Body of pancreas (tissue), 4 donors: Measurements from ENCODE around the gene TBX19. TPM values are rescaled to one million over a fixed set of nuclear protein-coding genes. Genes with fewer than 3 reads are reported as not detected.

Experiments used
- ATAC-seq: fragments of 150-250 bp; one replicate; pipeline ENCODE4 v1.9.1; 2016
- DNase-seq, 4 donors: peaks; one replicate each; pipeline ENCODE4 v3.0.0-alpha.2; 2019
- H3K27ac ChIP-seq, 4 donors: fragments of 200-600 bp; sonication (generic); 1 replicate in 3 of 4; 2 replicates in 1 of 4; pipeline versions ENCODE4 v1.5.1 to v1.6.1; 2016 to 2019; ENCODE audit warnings: mild to moderate bottlenecking in 1 of 4, mixed read lengths in 1 of 4, moderate library complexity in 1 of 4
- H3K27me3 ChIP-seq, 2 donors: fragments of 200-600 bp; sonication (generic); one replicate each; pipeline ENCODE4 v1.6.0; 2016; ENCODE audit warnings: mild to moderate bottlenecking in 1 of 2
- H3K36me3 ChIP-seq, 2 donors: fragments of 200-600 bp; sonication (generic); replicated peaks in 1 of 2; 2 replicates each; pipeline ENCODE4 v1.5.1; 2016; ENCODE audit warnings: low read depth in 2 of 2; ENCODE audit not compliant: insufficient read depth in 1 of 2
- H3K4me1 ChIP-seq: fragments of 200-600 bp; sonication (generic); one replicate; pipeline ENCODE4 v1.6.0; 2016
- H3K4me3 ChIP-seq, 2 donors: fragments of 200-600 bp; sonication (generic); 1 replicate in 1 of 2; 2 replicates in 1 of 2; pipeline ENCODE4 v1.5.1; 2016 to 2019
- H3K9me3 ChIP-seq, 3 donors: fragments of 200-600 bp; sonication (generic); 1 replicate in 2 of 3; 2 replicates in 1 of 3; pipeline ENCODE4 v1.5.1; 2016
- POLR2A ChIP-seq, 3 donors: fragments of 450-650 bp; IDR thresholded peaks; one replicate each; pipeline ENCODE4 v1.6.1; 2016; ENCODE audit warnings: antibody characterized with exemption in 3 of 3, mild to moderate bottlenecking in 2 of 3
- WGBS, 2 donors: methylation state at CpG; one replicate each; pipeline ENCODE4 v1.1.5; 2017; 5-methylcytosine and 5-hydroxymethylcytosine counted together
- intact Hi-C: fragments of 100-400 bp; cut with DNase I; formaldehyde crosslinking; loops from one replicate; pipeline ENCODE4 v1.15.1; 2023
- total RNA-seq, 2 donors: library from RNA; depleted of rRNA; stranded (reverse); fragments of >200 nt; gene quantifications; one replicate each; pipeline ENCODE4 v1.1.0, GENCODE V29; 2016
- TF ChIP-seq, protein P1 (sequence below), 7 experiments: fragments of 450-650 bp in 4 of 7; fragments of 200-600 bp in 3 of 7; sonication (generic) in 3 of 7; IDR thresholded peaks; one replicate each; pipeline ENCODE4 v1.5.1; 2016 to 2019; ENCODE audit warnings: antibody characterized with exemption in 7 of 7

Gene TBX19
- total RNA-seq, 2 donors from 2014 or later, result 0.78 to 2.0 TPM

DNA sequence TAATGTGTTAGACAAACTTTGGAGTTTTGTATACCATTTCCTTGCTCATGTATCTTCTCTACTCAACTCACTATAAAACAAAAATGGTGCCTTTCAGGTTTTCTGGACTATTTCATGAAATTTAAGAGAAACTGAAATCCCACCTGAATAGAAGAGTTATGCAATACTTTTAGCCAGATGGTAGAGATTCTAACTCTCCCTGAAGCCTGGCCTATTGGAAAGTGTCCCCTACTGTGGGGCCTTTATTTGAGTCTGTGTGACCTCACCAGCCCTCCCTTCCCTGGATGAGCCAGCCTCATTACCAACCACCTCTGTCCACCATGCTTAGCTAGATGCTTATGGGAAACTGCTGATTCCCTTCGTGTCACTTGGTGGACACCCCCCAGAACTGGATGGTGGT, 35.5 kb downstream of the TBX19 start:
- intact Hi-C loops, result no loop called here
- no peak for DNase-seq
- H3K27me3 ChIP-seq, result no peaks in the 10 kb centered on the region
- no peaks in the 10 kb centered on the region for H3K36me3 ChIP-seq
- no peak overlapping the region for H3K27ac ChIP-seq
- H3K9me3 ChIP-seq, result no peaks in the 10 kb centered on the region
- no peak overlapping the region for H3K4me3 ChIP-seq
- H3K4me1 ChIP-seq, result no peaks in the 10 kb centered on the region
- TF ChIP-seq, protein P1, sequence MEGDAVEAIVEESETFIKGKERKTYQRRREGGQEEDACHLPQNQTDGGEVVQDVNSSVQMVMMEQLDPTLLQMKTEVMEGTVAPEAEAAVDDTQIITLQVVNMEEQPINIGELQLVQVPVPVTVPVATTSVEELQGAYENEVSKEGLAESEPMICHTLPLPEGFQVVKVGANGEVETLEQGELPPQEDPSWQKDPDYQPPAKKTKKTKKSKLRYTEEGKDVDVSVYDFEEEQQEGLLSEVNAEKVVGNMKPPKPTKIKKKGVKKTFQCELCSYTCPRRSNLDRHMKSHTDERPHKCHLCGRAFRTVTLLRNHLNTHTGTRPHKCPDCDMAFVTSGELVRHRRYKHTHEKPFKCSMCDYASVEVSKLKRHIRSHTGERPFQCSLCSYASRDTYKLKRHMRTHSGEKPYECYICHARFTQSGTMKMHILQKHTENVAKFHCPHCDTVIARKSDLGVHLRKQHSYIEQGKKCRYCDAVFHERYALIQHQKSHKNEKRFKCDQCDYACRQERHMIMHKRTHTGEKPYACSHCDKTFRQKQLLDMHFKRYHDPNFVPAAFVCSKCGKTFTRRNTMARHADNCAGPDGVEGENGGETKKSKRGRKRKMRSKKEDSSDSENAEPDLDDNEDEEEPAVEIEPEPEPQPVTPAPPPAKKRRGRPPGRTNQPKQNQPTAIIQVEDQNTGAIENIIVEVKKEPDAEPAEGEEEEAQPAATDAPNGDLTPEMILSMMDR (IDR thresholded peaks at IDR 0.05), result no peak
- no peak for TF ChIP-seq POLR2A (IDR thresholded peaks at IDR 0.05)
- no peak for ATAC-seq
- WGBS, 2 donors, result 90 to 91% methylated on average over 1 of the region's 1 CpG

- H3K27me3 ChIP-seq, result no peaks in the 10 kb centered on the region
- H3K4me1 ChIP-seq, result no peaks in the 10 kb centered on the region
- DNase-seq, result no peak
- no peaks in the 10 kb centered on the region for H3K36me3 ChIP-seq
- intact Hi-C loops, result no loop called here
- WGBS, 2 donors, result 91% methylated on average over 4 of the region's 4 CpGs
- TF ChIP-seq POLR2A (IDR thresholded peaks at IDR 0.05), result no peak
- TF ChIP-seq, protein P1 (IDR thresholded peaks at IDR 0.05), result no peak
- no peaks in the 10 kb centered on the region for H3K9me3 ChIP-seq
- no peak overlapping the region for H3K27ac ChIP-seq
- H3K4me3 ChIP-seq, result no peak overlapping the region
- ATAC-seq, result no peak
These were observed 36.6 kb downstream of the TBX19 start for GRCh38 chr1:168317309-168317708.

GRCh38 chr1:168319691-168320090, 39.0 kb downstream of the TBX19 start:
- Histone ChIP-seq H3K4me1 (no peaks in the 10 kb centered on the region), H3K9me3 (no peaks in the 10 kb centered on the region), H3K27ac (no peak overlapping the region), H3K36me3 (no peaks in the 10 kb centered on the region), H3K27me3 (no peaks in the 10 kb centered on the region), H3K4me3 (no peak overlapping the region)
- no peak for ATAC-seq
- intact Hi-C loops, result no loop called here
- no peak for DNase-seq
- WGBS, 2 donors, result 77 to 81% methylated on average over 8 of the region's 8 CpGs
- no peak for TF ChIP-seq POLR2A (IDR thresholded peaks at IDR 0.05)
- TF ChIP-seq, protein P1 (IDR thresholded peaks at IDR 0.05), result no peak

DNA sequence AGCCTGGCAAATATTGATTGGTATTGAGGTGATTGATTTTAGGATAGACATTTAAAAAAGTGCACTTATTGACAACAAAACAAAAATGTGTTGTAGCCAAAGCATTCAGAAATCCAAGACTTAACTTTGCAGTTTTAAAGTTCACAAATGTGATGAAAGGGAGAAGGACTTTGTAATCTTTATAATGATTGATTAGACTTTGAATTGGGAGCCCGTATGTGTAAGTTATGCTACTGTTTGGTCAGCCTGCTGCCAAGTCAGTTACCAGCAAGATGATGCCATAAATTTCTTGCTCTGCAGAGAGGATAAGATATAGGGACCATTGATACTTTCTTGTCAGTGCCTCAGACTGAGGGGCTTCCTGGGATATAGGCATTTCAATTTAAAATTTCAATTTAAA, 39.5 kb downstream of the TBX19 start:
- Histone ChIP-seq H3K36me3 (no peaks in the 10 kb centered on the region), H3K4me1 (no peaks in the 10 kb centered on the region), H3K4me3 (no peak overlapping the region), H3K9me3 (no peaks in the 10 kb centered on the region), H3K27me3 (no peaks in the 10 kb centered on the region), H3K27ac (no peak overlapping the region)
- 30 to 33% methylated on average over 1 of the region's 1 CpG for WGBS, 2 donors
- ATAC-seq (no peak), DNase-seq (no peak)
- TF ChIP-seq, protein P1 (IDR thresholded peaks at IDR 0.05), result no peak
- no peak for TF ChIP-seq POLR2A (IDR thresholded peaks at IDR 0.05)
- intact Hi-C loops, result no loop called here

DNA sequence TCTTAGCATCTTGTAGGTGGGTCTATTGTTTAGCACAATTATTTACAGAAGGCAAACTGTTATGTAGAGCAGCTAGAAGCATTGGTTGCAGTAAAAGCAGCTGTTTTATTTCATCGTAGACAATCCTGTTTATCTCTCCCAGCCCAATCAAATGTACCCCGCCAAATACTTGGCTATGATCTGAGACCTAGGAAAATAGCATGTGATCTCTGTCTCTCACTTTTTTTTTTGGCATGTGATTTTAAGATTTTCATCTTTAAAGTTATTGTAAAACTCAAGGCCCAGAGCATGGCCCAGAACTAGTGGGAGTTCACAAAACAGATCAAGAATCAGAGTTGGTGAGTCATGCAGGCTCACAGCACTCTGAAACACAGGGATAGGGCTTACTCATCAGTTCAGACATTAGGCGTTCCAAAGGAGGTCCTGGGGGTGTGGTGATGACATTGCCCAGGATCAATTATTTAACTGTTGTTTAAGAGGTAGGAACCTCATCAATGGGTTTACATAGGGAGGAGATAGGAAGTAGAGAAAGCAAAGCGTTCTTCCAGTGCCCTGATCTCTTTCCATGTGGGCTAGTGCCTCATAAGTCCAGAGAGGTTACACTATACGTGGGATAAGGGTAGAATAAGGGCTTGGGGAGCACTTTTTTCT, 40.2 kb downstream of the TBX19 start:
- intact Hi-C loops, result no loop called here
- ATAC-seq, result peak; percentile 47
- no peaks in the 10 kb centered on the region for H3K36me3 ChIP-seq
- no peak for TF ChIP-seq POLR2A (IDR thresholded peaks at IDR 0.05)
- TF ChIP-seq, protein P1 (IDR thresholded peaks at IDR 0.05), result no peak
- H3K4me3 ChIP-seq, result no peak overlapping the region
- no peaks in the 10 kb centered on the region for H3K9me3 ChIP-seq
- H3K27me3 ChIP-seq, result no peaks in the 10 kb centered on the region
- H3K4me1 ChIP-seq, result no peaks in the 10 kb centered on the region
- H3K27ac ChIP-seq, result no peak overlapping the region
- peak in 2 of 4 donors; percentile 9 to 28 for DNase-seq
- 64% methylated on average over 5 of the region's 5 CpGs for WGBS, 2 donors
